SKM-1 (cell line): ENCODE results near the gene CYP4F12.
A peak's percentile ranks its signal among the peaks of the same experiment; 100 is the strongest.

Source experiments
- DNase-seq: peaks from one replicate; lab custom pipeline; 2025; ENCODE audit not compliant: unreplicated experiment; lab: John Stamatoyannopoulos, UW

CYP4F12 gene, protein sequence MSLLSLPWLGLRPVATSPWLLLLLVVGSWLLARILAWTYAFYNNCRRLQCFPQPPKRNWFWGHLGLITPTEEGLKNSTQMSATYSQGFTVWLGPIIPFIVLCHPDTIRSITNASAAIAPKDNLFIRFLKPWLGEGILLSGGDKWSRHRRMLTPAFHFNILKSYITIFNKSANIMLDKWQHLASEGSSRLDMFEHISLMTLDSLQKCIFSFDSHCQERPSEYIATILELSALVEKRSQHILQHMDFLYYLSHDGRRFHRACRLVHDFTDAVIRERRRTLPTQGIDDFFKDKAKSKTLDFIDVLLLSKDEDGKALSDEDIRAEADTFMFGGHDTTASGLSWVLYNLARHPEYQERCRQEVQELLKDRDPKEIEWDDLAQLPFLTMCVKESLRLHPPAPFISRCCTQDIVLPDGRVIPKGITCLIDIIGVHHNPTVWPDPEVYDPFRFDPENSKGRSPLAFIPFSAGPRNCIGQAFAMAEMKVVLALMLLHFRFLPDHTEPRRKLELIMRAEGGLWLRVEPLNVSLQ

GRCh38 chr19:15672580-15673175, at the start of gene CYP4F12:
CYP4F12 (plus strand) TSS chr19:15673087; CDS start chr19:15673530, 443 bp downstream.
- no peak for DNase-seq

DNA sequence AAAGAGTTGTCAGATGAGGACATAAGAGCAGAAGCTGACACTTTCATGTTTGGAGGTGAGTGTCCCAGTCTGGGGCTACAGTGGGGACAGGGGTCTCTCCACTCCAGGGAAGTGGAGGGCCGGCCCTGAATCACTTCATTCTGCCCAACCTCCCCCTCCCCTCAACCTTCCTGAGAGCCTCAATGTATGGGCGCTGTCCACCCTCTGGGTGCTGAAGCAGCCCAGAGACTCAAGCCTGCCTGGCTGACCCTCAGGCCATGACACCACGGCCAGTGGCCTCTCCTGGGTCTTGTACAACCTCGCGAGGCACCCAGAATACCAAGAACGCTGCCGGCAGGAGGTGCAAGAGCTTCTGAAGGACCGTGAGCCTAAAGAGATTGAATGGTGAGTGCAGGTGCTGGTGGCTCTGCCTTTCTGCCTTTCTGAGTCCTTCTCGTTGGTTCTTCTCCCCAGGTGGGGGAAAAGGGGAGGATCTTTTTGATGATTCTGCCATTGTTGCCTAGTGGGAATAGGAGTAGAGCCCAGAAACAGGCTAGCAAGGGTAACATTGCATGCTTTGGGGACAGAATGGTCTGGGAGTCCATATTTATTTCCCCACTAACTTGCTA, 49.1 kb upstream of the CYP4F12 start:
- DNase-seq, result no peak

GRCh38 chr19:15628236-15629002, 44.5 kb upstream of the CYP4F12 start:
- DNase-seq, result no peak

GRCh38 chr19:15629003-15629880, 43.6 kb upstream of the CYP4F12 start:
- peak; percentile 34 for DNase-seq

- DNase-seq, result no peak
These were observed 41.1 kb upstream of the CYP4F12 start for GRCh38 chr19:15631817-15632216.

GRCh38 chr19:15633082-15633835, 39.6 kb upstream of the CYP4F12 start:
- DNase-seq, result peak; percentile 95

GRCh38 chr19:15634105-15634504, 38.8 kb upstream of the CYP4F12 start:
- DNase-seq, result no peak

DNA sequence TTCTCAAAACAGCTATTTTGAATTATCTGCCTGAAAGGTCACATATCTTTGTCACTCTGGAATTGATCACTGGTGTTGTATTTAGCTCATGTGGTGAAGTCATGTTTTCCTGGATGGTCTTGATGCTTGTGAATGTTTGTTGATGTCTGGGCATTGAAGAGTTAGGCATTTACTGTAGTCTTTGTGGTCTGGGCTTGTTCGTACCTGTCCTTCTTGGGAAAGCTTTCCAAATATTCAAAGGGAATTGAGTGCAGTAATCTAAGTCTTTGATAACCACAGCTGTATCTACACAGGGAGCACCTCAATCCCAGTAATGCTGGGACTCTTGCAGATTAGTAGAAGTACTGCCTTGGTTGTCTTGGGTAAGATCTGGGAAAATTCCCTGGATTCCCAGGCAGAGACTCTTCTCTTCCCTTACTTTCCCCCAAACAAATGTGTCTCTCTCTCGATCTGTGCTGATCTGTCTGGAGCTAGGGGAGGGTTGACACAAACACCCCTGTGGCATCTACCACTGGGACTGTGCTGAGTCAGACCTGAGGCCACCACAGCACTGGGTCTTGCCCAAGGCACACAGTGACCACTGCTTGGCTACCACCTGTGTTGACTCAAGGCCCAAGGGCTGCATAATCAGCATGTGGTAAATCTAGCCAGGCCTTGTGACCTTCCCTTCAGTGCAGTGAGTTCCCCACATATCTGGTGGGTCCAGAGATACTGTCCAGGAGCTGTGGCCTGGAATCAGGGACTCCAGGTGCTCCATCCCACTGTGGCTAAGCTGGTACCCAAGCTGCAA, 37.7 kb upstream of the CYP4F12 start:
- no peak for DNase-seq

GRCh38 chr19:15636026-15636425, 36.9 kb upstream of the CYP4F12 start:
- DNase-seq, result no peak

GRCh38 chr19:15639596-15639995, 33.3 kb upstream of the CYP4F12 start:
- DNase-seq, result no peak

- peak; percentile 12 for DNase-seq
These were observed 32.5 kb upstream of the CYP4F12 start, which contains the start of gene CYP4F3 for GRCh38 chr19:15640294-15640903. CYP4F3 (plus strand) TSS chr19:15640897; CDS start chr19:15641416, 519 bp downstream.

- DNase-seq, result no peak
These were observed 31.8 kb upstream of the CYP4F12 start for GRCh38 chr19:15640904-15641597.

- DNase-seq, result peak; percentile 93
These were observed 30.9 kb upstream of the CYP4F12 start for GRCh38 chr19:15641901-15642491.

GRCh38 chr19:15642807-15643206, 30.1 kb upstream of the CYP4F12 start:
- DNase-seq, result no peak

- no peak for DNase-seq
These were observed 29.5 kb upstream of the CYP4F12 start for GRCh38 chr19:15643387-15643786.

GRCh38 chr19:15644066-15644741, 28.7 kb upstream of the CYP4F12 start:
- DNase-seq, result no peak

GRCh38 chr19:15644816-15645215, 28.1 kb upstream of the CYP4F12 start:
- DNase-seq, result no peak
